Erythroblast (primary cell): ENCODE results near the gene HS6ST2.

Experiments
- DNase-seq, 2 experiments: peaks; one replicate each; lab custom pipeline; 2025; lab: John Stamatoyannopoulos, UW
- GATA1 ChIP-seq: IDR thresholded peaks from 2 replicates; pipeline ENCODE4 v1.6.1; 2011; ENCODE audit warnings: low read depth, mild to moderate bottlenecking, control low read depth, low read length, moderate library complexity
- POLR2A ChIP-seq: IDR thresholded peaks from 2 replicates; pipeline ENCODE4 v1.6.1; 2011; ENCODE audit warnings: mild to moderate bottlenecking, low read length

The HS6ST2 gene

GRCh38 chrX:132744470-132744869, 214.0 kb downstream of the HS6ST2 start:
- TF ChIP-seq GATA1 (no peak), POLR2A (no peak)
- DNase-seq = no peak

DNA sequence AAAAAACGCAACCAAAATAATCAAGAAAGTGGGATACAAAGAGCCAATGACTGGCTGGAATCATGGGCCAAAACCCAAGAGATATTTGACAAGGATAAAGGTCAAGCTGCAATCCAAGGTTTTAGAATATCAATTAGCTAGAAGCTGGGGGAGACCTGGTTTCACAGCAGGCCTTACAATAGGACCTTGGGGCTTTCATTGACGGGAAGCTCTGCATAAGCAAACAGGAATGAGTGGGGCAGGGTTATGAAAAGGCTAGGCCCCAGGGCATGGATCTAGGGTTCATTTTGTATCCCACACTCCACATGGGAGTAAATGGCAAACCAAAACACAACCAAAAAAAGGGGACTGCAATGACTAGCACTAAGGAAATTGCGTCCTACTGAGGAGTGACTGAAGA, 215.3 kb downstream of the HS6ST2 start:
- DNase-seq = no peak
- TF ChIP-seq GATA1 (no peak), POLR2A (no peak)

GRCh38 chrX:132742246-132742645, 216.2 kb downstream of the HS6ST2 start:
- no peak for DNase-seq
- TF ChIP-seq POLR2A = no peak

DNA sequence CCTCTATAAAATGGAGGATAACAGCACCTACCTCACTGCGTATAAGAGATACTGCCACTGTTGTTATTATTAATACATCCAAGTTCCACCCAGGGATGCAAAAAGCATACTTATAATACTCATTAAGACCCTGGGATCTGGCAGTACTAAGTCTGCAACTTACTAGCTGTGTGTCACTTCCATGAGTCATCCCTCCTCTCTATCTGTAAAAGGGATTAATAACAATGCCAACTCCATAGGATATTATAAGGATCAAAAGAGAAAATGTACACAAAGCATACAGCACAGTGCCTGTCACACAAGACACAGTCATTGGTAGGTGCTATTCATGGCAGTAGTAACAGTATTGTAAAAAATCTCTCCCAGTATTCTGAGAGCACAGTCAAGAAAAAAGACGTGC, 216.7 kb downstream of the HS6ST2 start:
- no peak for DNase-seq
- TF ChIP-seq GATA1 (no peak), POLR2A (no peak)

GRCh38 chrX:132740316-132741123, 217.9 kb downstream of the HS6ST2 start:
- no peak for TF ChIP-seq POLR2A
- no peak for TF ChIP-seq GATA1

DNA sequence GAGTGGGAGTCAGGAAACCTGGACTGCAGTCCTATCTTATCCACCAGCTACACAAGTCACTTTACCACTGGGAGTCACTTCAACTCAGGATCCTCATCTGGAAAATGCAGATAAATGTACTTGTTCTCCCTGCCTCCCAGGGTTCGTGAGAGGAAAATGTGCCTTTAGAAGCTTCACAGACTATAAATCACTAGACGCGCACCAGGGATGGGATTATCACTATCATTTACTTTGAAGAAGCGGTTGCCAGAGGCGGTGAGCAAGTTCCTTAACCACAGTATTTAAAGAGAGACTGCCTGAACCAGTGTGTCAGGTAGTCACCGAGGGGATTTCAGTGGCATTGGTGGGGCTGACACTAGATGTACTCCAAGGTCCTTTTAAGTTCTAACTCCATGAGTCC, 219.5 kb downstream of the HS6ST2 start:
- DNase-seq = no peak
- no peak for TF ChIP-seq GATA1
- TF ChIP-seq POLR2A = no peak

More at GRCh38 chrX:132740316-132741123, 217.9 kb downstream of the HS6ST2 start:
- no peak for DNase-seq

GRCh38 chrX:132737743-132738142, 220.7 kb downstream of the HS6ST2 start:
- DNase-seq = no peak
- TF ChIP-seq GATA1 (no peak), POLR2A (no peak)

DNA sequence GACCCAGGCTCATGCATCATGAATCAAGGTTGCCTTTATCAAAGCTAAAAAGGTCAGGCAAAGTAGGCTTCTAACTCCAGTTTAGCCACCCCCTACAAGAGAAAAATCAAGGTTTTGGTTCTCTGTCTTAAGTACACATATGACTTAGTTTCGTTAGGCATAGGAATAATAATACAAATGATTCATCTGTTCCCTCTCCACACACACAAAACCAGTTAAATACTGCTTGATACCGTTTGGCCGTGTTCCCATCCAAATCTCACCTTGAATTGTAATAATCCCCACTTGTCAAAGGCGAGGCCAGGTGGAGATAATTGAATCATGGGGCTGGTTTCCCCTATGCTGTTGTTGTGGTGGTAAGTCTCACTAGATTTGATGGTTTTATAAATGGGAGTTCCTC, 226.2 kb downstream of the HS6ST2 start:
- no peak for DNase-seq
- no peak for TF ChIP-seq GATA1
- TF ChIP-seq POLR2A = no peak

GRCh38 chrX:132730726-132731125, 227.7 kb downstream of the HS6ST2 start:
- no peak for DNase-seq
- TF ChIP-seq POLR2A (no peak), GATA1 (no peak)

DNA sequence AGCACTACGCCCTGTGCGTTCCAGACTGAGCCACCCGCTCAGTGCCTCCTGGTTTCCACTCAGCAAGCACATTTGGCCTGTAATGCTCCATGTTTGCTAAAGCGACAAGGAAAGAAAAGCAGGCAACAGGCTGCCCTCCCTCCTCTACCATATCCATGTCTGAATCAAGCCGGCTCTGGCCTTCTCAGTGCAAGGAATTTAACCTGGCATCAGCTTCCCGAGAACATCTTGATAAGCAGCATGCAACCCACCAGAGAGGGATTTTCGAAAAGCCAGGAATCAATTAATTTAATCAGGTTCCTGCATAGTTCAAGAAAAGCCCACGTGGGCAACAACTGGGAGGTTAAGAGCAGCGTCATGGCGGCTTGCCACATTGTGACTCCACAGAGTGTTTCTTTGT, 228.2 kb downstream of the HS6ST2 start:
- DNase-seq = no peak
- TF ChIP-seq POLR2A = no peak
- no peak for TF ChIP-seq GATA1

GRCh38 chrX:132728296-132728695, 230.1 kb downstream of the HS6ST2 start:
- DNase-seq = no peak

DNA sequence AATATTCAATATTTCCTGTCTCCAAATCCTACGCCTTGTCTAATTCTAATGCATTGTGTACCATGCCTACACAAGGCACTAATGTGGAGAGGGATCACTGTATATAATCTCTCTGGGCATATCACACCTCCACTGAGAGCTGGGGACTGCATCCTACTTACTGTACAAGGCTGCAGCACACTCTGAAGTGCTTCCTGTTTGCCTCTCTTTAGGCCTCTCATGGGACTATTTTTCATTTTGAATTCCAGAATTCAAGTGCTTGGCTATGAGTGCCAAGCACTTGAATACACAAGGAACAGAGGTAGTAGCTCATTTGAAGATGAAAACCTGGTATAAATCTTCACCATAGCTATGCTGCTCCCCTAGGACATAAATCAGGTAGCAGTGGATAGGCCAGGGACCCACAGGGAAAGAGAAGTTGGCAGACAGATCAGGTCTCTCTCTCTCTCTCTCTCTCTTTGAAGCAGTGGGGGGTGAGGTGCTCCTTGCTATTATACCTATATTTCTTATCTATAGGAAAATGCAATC, 239.9 kb downstream of the HS6ST2 start:
- DNase-seq = no peak
- TF ChIP-seq POLR2A = no peak
- no peak for TF ChIP-seq GATA1

More at GRCh38 chrX:132728296-132728695, 230.1 kb downstream of the HS6ST2 start:
- no peak for TF ChIP-seq POLR2A
- no peak for TF ChIP-seq GATA1

DNA sequence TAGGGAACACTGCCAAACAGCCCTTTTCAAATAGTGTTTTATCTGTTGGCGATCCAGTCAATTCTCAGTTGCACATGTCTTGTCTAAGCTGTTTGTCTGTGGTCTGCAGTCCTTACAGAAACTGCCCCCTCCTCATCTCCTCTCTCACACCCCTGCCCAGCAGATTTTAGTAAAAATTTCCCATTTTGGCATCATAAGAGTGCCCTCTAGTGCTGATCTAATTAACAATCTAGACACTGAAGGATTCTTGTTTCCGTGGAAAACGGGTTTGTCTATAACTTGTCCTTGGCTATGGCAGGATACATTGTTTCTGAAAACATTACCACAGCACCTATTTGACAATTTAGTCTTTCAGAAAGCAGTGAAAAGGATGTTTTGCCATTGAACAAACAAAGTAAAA, 242.4 kb downstream of the HS6ST2 start:
- TF ChIP-seq POLR2A = no peak
- no peak for TF ChIP-seq GATA1
- DNase-seq = no peak

DNA sequence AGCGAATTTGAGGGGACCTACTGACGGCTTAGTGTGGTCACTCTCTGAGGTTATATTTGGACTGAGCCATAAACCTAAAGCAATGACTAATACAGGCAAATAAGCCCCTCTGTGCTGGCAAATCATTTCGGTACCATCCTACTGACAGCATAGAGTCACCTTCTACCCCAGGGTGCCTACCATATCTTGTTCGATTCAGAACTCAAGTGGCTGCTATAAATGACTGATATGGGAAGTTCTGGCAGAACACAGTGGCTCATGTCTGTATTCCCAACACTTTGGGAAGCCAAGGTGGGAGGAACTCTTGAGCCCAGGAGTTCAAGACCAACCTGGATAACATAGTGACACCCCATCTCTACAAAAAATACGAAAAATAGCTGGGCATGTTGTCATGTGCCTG, 243.5 kb downstream of the HS6ST2 start:
- no peak for DNase-seq
- TF ChIP-seq GATA1 (no peak), POLR2A (no peak)

- TF ChIP-seq POLR2A (no peak), GATA1 (no peak)
- no peak for DNase-seq
These were observed 246.1 kb downstream of the HS6ST2 start for GRCh38 chrX:132712350-132712749.
